Osteocyte (in vitro differentiated cells): ENCODE results near the gene RGSL1. TPM values are rescaled to one million over a fixed set of nuclear protein-coding genes. Genes with fewer than 3 reads are reported as not detected.
A peak's percentile ranks its signal among the peaks of the same experiment; 100 is the strongest.

Experiments used
- DNase-seq: peaks from one replicate; pipeline ENCODE4 v3.0.0; 2021; ENCODE audit warnings: mixed read lengths; ENCODE audit not compliant: unreplicated experiment; ENCODE audit errors: extremely low spot score
- H3K27ac Mint-ChIP-seq: one replicate; pipeline ENCODE4 v1.8.0; 2021; ENCODE audit warnings: mild to moderate bottlenecking, mixed read lengths; ENCODE audit not compliant: unreplicated experiment
- H3K27me3 Mint-ChIP-seq: one replicate; pipeline ENCODE4 v1.8.0; 2021; ENCODE audit warnings: mixed read lengths; ENCODE audit not compliant: unreplicated experiment
- H3K36me3 Mint-ChIP-seq: one replicate; pipeline ENCODE4 v1.8.0; 2021; ENCODE audit warnings: mixed read lengths; ENCODE audit not compliant: unreplicated experiment
- H3K4me1 Mint-ChIP-seq: one replicate; pipeline ENCODE4 v1.8.0; 2021; ENCODE audit warnings: mixed read lengths; ENCODE audit not compliant: unreplicated experiment
- H3K4me3 Mint-ChIP-seq: one replicate; pipeline ENCODE4 v1.8.0; 2021; ENCODE audit warnings: mild to moderate bottlenecking, moderate library complexity, mixed read lengths; ENCODE audit not compliant: unreplicated experiment
- H3K9me3 Mint-ChIP-seq: one replicate; pipeline ENCODE4 v1.8.0; 2021; ENCODE audit warnings: mixed read lengths; ENCODE audit not compliant: unreplicated experiment
- CTCF ChIP-seq: fragments of 200-600 bp; sonication (generic); IDR thresholded peaks from 2 replicates; pipeline ENCODE4 v1.5.0; 2021; ENCODE audit warnings: antibody characterized with exemption, mild to moderate bottlenecking, moderate library complexity
- total RNA-seq: library from RNA; stranded (reverse); gene quantifications from 2 replicates; pipeline ENCODE4 v1.2.1, GENCODE V29; 2021

Gene RGSL1
- total RNA-seq, 1 donor from 2014 or later, result not detected

- no peak overlapping the region for H3K4me3 Mint-ChIP-seq
- no peak for DNase-seq
- peaks cover 14% of the 10 kb centered on the region for H3K27me3 Mint-ChIP-seq
- no peaks in the 10 kb centered on the region for H3K9me3 Mint-ChIP-seq
- peaks cover 19% of the 10 kb centered on the region for H3K4me1 Mint-ChIP-seq
- H3K36me3 Mint-ChIP-seq, result peaks cover 3% of the 10 kb centered on the region
- no peak overlapping the region for H3K27ac Mint-ChIP-seq
- TF ChIP-seq CTCF, result no peak
Measured at GRCh38 chr1:182599339-182599738, 149.4 kb downstream of the RGSL1 start.

GRCh38 chr1:182600036-182600713 is 150.2 kb downstream of the RGSL1 start:
- no peak for DNase-seq
- no peak overlapping the region for H3K27ac Mint-ChIP-seq
- H3K4me3 Mint-ChIP-seq, result no peak overlapping the region
- H3K36me3 Mint-ChIP-seq, result peaks cover 3% of the 10 kb centered on the region
- peaks cover 19% of the 10 kb centered on the region for H3K4me1 Mint-ChIP-seq
- TF ChIP-seq CTCF, result no peak
- H3K27me3 Mint-ChIP-seq, result peaks cover 14% of the 10 kb centered on the region
- H3K9me3 Mint-ChIP-seq, result no peaks in the 10 kb centered on the region

GRCh38 chr1:182600745-182601415 is 150.9 kb downstream of the RGSL1 start:
- no peak overlapping the region for H3K27ac Mint-ChIP-seq

GRCh38 chr1:182601416-182601786 is 151.5 kb downstream of the RGSL1 start:
- peak; percentile 85 for TF ChIP-seq CTCF
- no peaks in the 10 kb centered on the region for H3K9me3 Mint-ChIP-seq
- peaks cover 15% of the 10 kb centered on the region for H3K4me1 Mint-ChIP-seq
- H3K4me3 Mint-ChIP-seq, result no peak overlapping the region
- H3K27ac Mint-ChIP-seq, result no peak overlapping the region
- no peak for DNase-seq
- H3K27me3 Mint-ChIP-seq, result peaks cover 14% of the 10 kb centered on the region
- H3K36me3 Mint-ChIP-seq, result peaks cover 3% of the 10 kb centered on the region

More at GRCh38 chr1:182600745-182601415, 150.9 kb downstream of the RGSL1 start:
- Mint-ChIP-seq H3K36me3 (peaks cover 3% of the 10 kb centered on the region), H3K4me3 (no peak overlapping the region), H3K9me3 (no peaks in the 10 kb centered on the region), H3K27me3 (peaks cover 14% of the 10 kb centered on the region), H3K4me1 (peaks cover 17% of the 10 kb centered on the region)
- DNase-seq, result no peak
- no peak for TF ChIP-seq CTCF

- Mint-ChIP-seq H3K9me3 (no peaks in the 10 kb centered on the region), H3K4me3 (no peak overlapping the region), H3K27me3 (peaks cover 12% of the 10 kb centered on the region), H3K27ac (no peak overlapping the region), H3K36me3 (peaks cover 3% of the 10 kb centered on the region), H3K4me1 (peaks cover 15% of the 10 kb centered on the region)
- TF ChIP-seq CTCF, result no peak
- no peak for DNase-seq
Measured at GRCh38 chr1:182601913-182602312, 152.0 kb downstream of the RGSL1 start.
